ENCODE results near the gene CXCL1. TPM values are rescaled to one million over a fixed set of nuclear protein-coding genes. Genes with fewer than 3 reads are reported as not detected.

Gene CXCL1
- total RNA-seq, 4 donors from 2014 or later, result 0.84 to 2.7 (median 1.3) TPM; not detected in 1

GRCh38 chr4:73859614-73860088, 9.5 kb upstream of the CXCL1 start:
- DNase-seq (ENCODE audit: low spot score in 2 of 2), result no peak
- no peaks in the 10 kb centered on the region for H3K9me3 ChIP-seq
- peaks cover 0 to 16% (median 0%) of the 10 kb centered on the region in 4 donors for H3K4me1 ChIP-seq
- H3K36me3 ChIP-seq, result no peaks in the 10 kb centered on the region
- H3K27ac ChIP-seq, result peak overlapping the region in 2 of 4 donors; percentile 36 to 64
- no peak overlapping the region for H3K4me3 ChIP-seq
- TF ChIP-seq CTCF (IDR thresholded peaks at IDR 0.05) (no peak), EP300 (IDR thresholded peaks at IDR 0.05) (no peak), POLR2A (IDR thresholded peaks at IDR 0.05) (no peak)
- no peaks in the 10 kb centered on the region for H3K27me3 ChIP-seq

- no peak for TF ChIP-seq CTCF (IDR thresholded peaks at IDR 0.05)
- TF ChIP-seq POLR2A (IDR thresholded peaks at IDR 0.05), result no peak
- no peak for TF ChIP-seq EP300 (IDR thresholded peaks at IDR 0.05)
- Histone ChIP-seq H3K4me1 (peaks cover 0 to 16% (median 0%) of the 10 kb centered on the region in 4 donors), H3K9me3 (no peaks in the 10 kb centered on the region), H3K27me3 (no peaks in the 10 kb centered on the region), H3K27ac (no peak overlapping the region), H3K36me3 (no peaks in the 10 kb centered on the region), H3K4me3 (no peak overlapping the region)
- DNase-seq (ENCODE audit: low spot score in 2 of 2), result no peak
- WGBS, 2 donors, result 57 to 59% methylated on average over 4 of the region's 4 CpGs
These were observed 9.0 kb upstream of the CXCL1 start for GRCh38 chr4:73860181-73860580.

GRCh38 chr4:73860917-73861316, 8.3 kb upstream of the CXCL1 start:
- peaks cover 0 to 11% (median 0%) of the 10 kb centered on the region in 4 donors for H3K4me1 ChIP-seq
- TF ChIP-seq EP300 (IDR thresholded peaks at IDR 0.05), result no peak
- TF ChIP-seq POLR2A (IDR thresholded peaks at IDR 0.05), result no peak
- no peaks in the 10 kb centered on the region for H3K27me3 ChIP-seq
- no peak overlapping the region for H3K27ac ChIP-seq
- WGBS, 2 donors, result 75 to 76% methylated on average over 3 of the region's 3 CpGs
- H3K9me3 ChIP-seq, result no peaks in the 10 kb centered on the region
- H3K36me3 ChIP-seq, result no peaks in the 10 kb centered on the region
- DNase-seq (ENCODE audit: low spot score in 2 of 2), result no peak
- H3K4me3 ChIP-seq, result no peak overlapping the region

- H3K27me3 ChIP-seq, result no peaks in the 10 kb centered on the region
- H3K9me3 ChIP-seq, result no peaks in the 10 kb centered on the region
- TF ChIP-seq CTCF (IDR thresholded peaks at IDR 0.05), result no peak
- TF ChIP-seq EP300 (IDR thresholded peaks at IDR 0.05), result no peak
- TF ChIP-seq POLR2A (IDR thresholded peaks at IDR 0.05), result no peak
- H3K36me3 ChIP-seq, result no peaks in the 10 kb centered on the region
- no peak overlapping the region for H3K27ac ChIP-seq
- H3K4me3 ChIP-seq, result no peak overlapping the region
- WGBS, 2 donors, result 95 to 97% methylated on average over 1 of the region's 1 CpG
- H3K4me1 ChIP-seq, result peaks cover 0 to 8% (median 0%) of the 10 kb centered on the region in 4 donors
- DNase-seq (ENCODE audit: low spot score in 2 of 2), result no peak
These were observed 6.9 kb upstream of the CXCL1 start for GRCh38 chr4:73862322-73862721.

GRCh38 chr4:73864365-73864764, 4.8 kb upstream of the CXCL1 start:
- WGBS, 2 donors, result 70 to 76% methylated on average over 2 of the region's 2 CpGs
- no peak overlapping the region for H3K4me3 ChIP-seq

More at GRCh38 chr4:73864365-73864764, 4.8 kb upstream of the CXCL1 start:
- no peak for DNase-seq (ENCODE audit: low spot score in 2 of 2)
- no peak overlapping the region for H3K27ac ChIP-seq
- no peaks in the 10 kb centered on the region for H3K9me3 ChIP-seq
- H3K4me1 ChIP-seq, result peaks cover 0 to 21% (median 0%) of the 10 kb centered on the region in 4 donors
- H3K36me3 ChIP-seq, result no peaks in the 10 kb centered on the region
- peaks cover 0 to 5% of the 10 kb centered on the region in 2 donors for H3K27me3 ChIP-seq
- peak in 1 of 5 experiments; percentile 14 for TF ChIP-seq CTCF (IDR thresholded peaks at IDR 0.05)
- no peak for TF ChIP-seq POLR2A (IDR thresholded peaks at IDR 0.05)
- no peak for TF ChIP-seq EP300 (IDR thresholded peaks at IDR 0.05)

Data from tibial nerve (tissue), 4 donors.